Measurements from ENCODE around the gene PCYT1A. TPM values are rescaled to one million over a fixed set of nuclear protein-coding genes. Genes with fewer than 3 reads are reported as not detected.

PCYT1A gene
- total and polyA plus RNA-seq, 2 donors (not counting 1 experiment from before 2014, with no cell fraction given): 56.6 to 61.2 TPM

DNA sequence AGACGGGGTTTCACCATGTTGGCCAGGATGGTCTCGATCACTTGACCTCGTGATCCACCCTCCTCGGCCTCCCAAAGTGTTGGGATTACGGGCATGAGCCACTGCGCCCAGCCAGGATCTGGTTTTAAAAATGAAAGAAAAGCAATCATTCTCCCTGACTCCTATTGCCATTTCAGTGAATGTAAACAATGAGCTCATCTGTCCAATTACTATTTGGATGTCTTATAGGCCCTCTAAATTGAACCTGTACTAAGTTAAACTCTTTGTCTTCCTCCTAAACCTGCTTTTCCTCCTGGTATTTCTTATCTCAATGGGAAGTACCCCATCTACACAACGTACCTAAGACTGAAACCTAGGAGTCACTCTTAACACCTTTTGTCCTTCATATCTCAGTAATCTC is 23.7 kb downstream of the PCYT1A start:
- intact Hi-C loops (cut with micrococcal nuclease): no loop called here
- Mint-ChIP-seq H3K27me3 (no peaks in the 10 kb centered on the region), H3K9me3 (ENCODE audit: insufficient read depth) (peaks cover 3% of the 10 kb centered on the region), H3K4me3 (no peak overlapping the region), H3K4me1 (peaks cover 7% of the 10 kb centered on the region), H3K27ac (no peak overlapping the region)
- Histone ChIP-seq H4K20me1 (ENCODE audit: control insufficient read depth, insufficient read depth, low read length, poor library complexity, severe bottlenecking) (no peaks in the 10 kb centered on the region), H3K4me2 (replicated peaks; ENCODE audit: low read depth, low read length, poor library complexity, severe bottlenecking) (no peak overlapping the region), H3K9me3 (ENCODE audit: control extremely low read depth in 1 of 3, control insufficient read depth in 2 of 3, insufficient read depth in 1 of 3, low read length in 2 of 3) (no peaks in the 10 kb centered on the region), H3K36me3 (replicated peaks in 1 of 2; ENCODE audit: control extremely low read depth in 1 of 2, control insufficient read depth in 1 of 2, extremely low read depth in 1 of 2, insufficient read depth in 2 of 2, low read length in 1 of 2) (peaks cover 0 to 19% of the 10 kb centered on the region in 2 experiments), H3K27me3 (replicated peaks in 1 of 4; ENCODE audit: control extremely low read depth in 1 of 4, control insufficient read depth in 3 of 4, insufficient read depth in 4 of 4, low read length in 3 of 4) (no peaks in the 10 kb centered on the region), H3K27ac (ENCODE audit: low read length in 2 of 2) (no peak overlapping the region), H3K4me1 (ENCODE audit: control insufficient read depth in 2 of 2, insufficient read depth in 2 of 2, low read length in 2 of 2) (peaks cover 1 to 6% of the 10 kb centered on the region in 2 donors), H3K79me2 (ENCODE audit: control insufficient read depth, insufficient read depth, low read length) (peaks cover 15% of the 10 kb centered on the region), H3K9ac (ENCODE audit: low read length) (no peak overlapping the region), H2AFZ (ENCODE audit: insufficient read depth, low read depth, low read length, poor library complexity, severe bottlenecking) (no peak overlapping the region), H3K4me3 (ENCODE audit: control extremely low read depth in 1 of 5, extremely low read depth in 1 of 5, insufficient read depth in 1 of 5, low read depth in 2 of 5, low read length in 4 of 5) (no peak overlapping the region)
- TF ChIP-seq, protein P1, sequence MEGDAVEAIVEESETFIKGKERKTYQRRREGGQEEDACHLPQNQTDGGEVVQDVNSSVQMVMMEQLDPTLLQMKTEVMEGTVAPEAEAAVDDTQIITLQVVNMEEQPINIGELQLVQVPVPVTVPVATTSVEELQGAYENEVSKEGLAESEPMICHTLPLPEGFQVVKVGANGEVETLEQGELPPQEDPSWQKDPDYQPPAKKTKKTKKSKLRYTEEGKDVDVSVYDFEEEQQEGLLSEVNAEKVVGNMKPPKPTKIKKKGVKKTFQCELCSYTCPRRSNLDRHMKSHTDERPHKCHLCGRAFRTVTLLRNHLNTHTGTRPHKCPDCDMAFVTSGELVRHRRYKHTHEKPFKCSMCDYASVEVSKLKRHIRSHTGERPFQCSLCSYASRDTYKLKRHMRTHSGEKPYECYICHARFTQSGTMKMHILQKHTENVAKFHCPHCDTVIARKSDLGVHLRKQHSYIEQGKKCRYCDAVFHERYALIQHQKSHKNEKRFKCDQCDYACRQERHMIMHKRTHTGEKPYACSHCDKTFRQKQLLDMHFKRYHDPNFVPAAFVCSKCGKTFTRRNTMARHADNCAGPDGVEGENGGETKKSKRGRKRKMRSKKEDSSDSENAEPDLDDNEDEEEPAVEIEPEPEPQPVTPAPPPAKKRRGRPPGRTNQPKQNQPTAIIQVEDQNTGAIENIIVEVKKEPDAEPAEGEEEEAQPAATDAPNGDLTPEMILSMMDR (IDR thresholded peaks at IDR 0.05): no peak
- TF ChIP-seq EZH2 (IDR thresholded peaks at IDR 0.05; ENCODE audit: borderline replicate concordance, insufficient read depth, low read depth, low read length, poor library complexity, severe bottlenecking): no peak
- 94% methylated on average over 7 of the region's 7 CpGs for WGBS (ENCODE audit: insufficient coverage)
- ChIA-PET CTCF (no interaction called here), POLR2A (no interaction called here)
- ATAC-seq (ENCODE audit: low read depth) (no peak), DNase-seq (no peak)

DNA sequence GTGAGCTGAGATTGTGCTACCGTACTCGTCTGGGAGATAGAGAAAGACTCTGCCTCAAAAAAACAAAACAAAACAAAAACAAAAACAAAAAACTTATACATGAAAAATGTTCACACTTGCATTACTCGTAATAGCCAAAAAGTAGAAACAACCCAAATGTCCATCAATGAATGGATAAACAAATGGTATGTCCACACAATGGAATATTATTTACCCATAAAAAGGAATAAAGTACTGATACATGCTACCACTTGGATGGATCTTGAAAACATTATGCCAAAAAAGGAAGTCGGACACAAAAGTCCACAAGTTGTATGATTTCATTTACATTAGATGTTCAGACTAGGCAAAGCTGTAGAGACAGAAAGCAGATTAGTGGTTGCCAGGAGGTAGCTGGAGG is 26.7 kb downstream of the PCYT1A start:
- ChIA-PET POLR2A (no interaction called here), CTCF (interaction anchor here (1.8 kb wide), 1 partner anchor 8 kb away, joined by 8 read pairs; no protein-coding TSS in a partner anchor)
- Histone ChIP-seq H4K20me1 (ENCODE audit: control insufficient read depth, insufficient read depth, low read length, poor library complexity, severe bottlenecking) (no peaks in the 10 kb centered on the region), H3K27ac (ENCODE audit: low read length in 2 of 2) (no peak overlapping the region), H3K36me3 (replicated peaks in 1 of 2; ENCODE audit: control extremely low read depth in 1 of 2, control insufficient read depth in 1 of 2, extremely low read depth in 1 of 2, insufficient read depth in 2 of 2, low read length in 1 of 2) (peaks cover 5 to 16% of the 10 kb centered on the region in 2 experiments), H3K27me3 (replicated peaks in 1 of 4; ENCODE audit: control extremely low read depth in 1 of 4, control insufficient read depth in 3 of 4, insufficient read depth in 4 of 4, low read length in 3 of 4) (no peaks in the 10 kb centered on the region), H3K9me3 (ENCODE audit: control extremely low read depth in 1 of 3, control insufficient read depth in 2 of 3, insufficient read depth in 1 of 3, low read length in 2 of 3) (no peaks in the 10 kb centered on the region), H2AFZ (ENCODE audit: insufficient read depth, low read depth, low read length, poor library complexity, severe bottlenecking) (no peak overlapping the region), H3K4me3 (ENCODE audit: control extremely low read depth in 1 of 5, extremely low read depth in 1 of 5, insufficient read depth in 1 of 5, low read depth in 2 of 5, low read length in 4 of 5) (no peak overlapping the region), H3K79me2 (ENCODE audit: control insufficient read depth, insufficient read depth, low read length) (peaks cover 14% of the 10 kb centered on the region), H3K9ac (ENCODE audit: low read length) (no peak overlapping the region), H3K4me2 (replicated peaks; ENCODE audit: low read depth, low read length, poor library complexity, severe bottlenecking) (no peak overlapping the region), H3K4me1 (ENCODE audit: control insufficient read depth in 2 of 2, insufficient read depth in 2 of 2, low read length in 2 of 2) (no peaks in the 10 kb centered on the region)
- H3K9me3 Mint-ChIP-seq (ENCODE audit: insufficient read depth): peaks cover 3% of the 10 kb centered on the region
- ATAC-seq (ENCODE audit: low read depth): no peak
- H3K4me3 Mint-ChIP-seq: no peak overlapping the region
- DNase-seq: no peak
- intact Hi-C loops (cut with micrococcal nuclease): no loop called here
- H3K27ac Mint-ChIP-seq: no peak overlapping the region
- H3K4me1 Mint-ChIP-seq: no peaks in the 10 kb centered on the region
- H3K27me3 Mint-ChIP-seq: no peaks in the 10 kb centered on the region
- TF ChIP-seq, protein P1 (IDR thresholded peaks at IDR 0.05): no peak
- TF ChIP-seq EZH2 (IDR thresholded peaks at IDR 0.05; ENCODE audit: borderline replicate concordance, insufficient read depth, low read depth, low read length, poor library complexity, severe bottlenecking): no peak
- WGBS (ENCODE audit: insufficient coverage): 100% methylated on average over 1 of the region's 4 CpGs

Data from B cell (primary cell).